Colonic mucosa (tissue), 4 donors: ENCODE measurements around the gene DTX4. TPM values are rescaled to one million over a fixed set of nuclear protein-coding genes. Genes with fewer than 3 reads are reported as not detected.

Experiments
- DNase-seq: peaks from one replicate; pipeline ENCODE4 v3.0.0-alpha.2; 2020
- H3K27ac ChIP-seq: fragments of 200-600 bp; one replicate; pipeline ENCODE4 v1.8.0; 2021
- H3K27me3 ChIP-seq: fragments of 200-600 bp; one replicate; pipeline ENCODE4 v1.8.0; 2021
- H3K36me3 ChIP-seq: fragments of 200-600 bp; one replicate; pipeline ENCODE4 v1.8.0; 2021
- H3K4me1 ChIP-seq: fragments of 200-600 bp; one replicate; pipeline ENCODE4 v1.8.0; 2021; ENCODE audit warnings: mild to moderate bottlenecking
- H3K4me3 ChIP-seq: fragments of 200-600 bp; one replicate; pipeline ENCODE4 v1.8.0; 2021
- H3K9ac ChIP-seq, 2 donors: one replicate each; pipeline ENCODE4 v1.7.0; 2013; ENCODE audit warnings: control low read depth in 2 of 2, low read depth in 2 of 2, low read length in 2 of 2
- H3K9me3 ChIP-seq: fragments of 200-600 bp; one replicate; pipeline ENCODE4 v1.8.0; 2021
- CTCF ChIP-seq: fragments of 200-600 bp; IDR thresholded peaks from one replicate; pipeline ENCODE4 v1.8.0; 2022; ENCODE audit warnings: antibody characterized with exemption, mild to moderate bottlenecking
- intact Hi-C: fragments of 100-400 bp; cut with DNase I; formaldehyde crosslinking; loops from one replicate; pipeline ENCODE4 v1.14.1; 2022
- total RNA-seq, 2 donors: library from RNA; stranded (reverse); fragmentation: NEBNext Ultra II Directional in 1 of 2; extraction: Animal tissue kit (Norgen Biotek cat#: 25700) in 1 of 2; gene quantifications; one replicate each; pipeline ENCODE4 v1.2.1, GENCODE V29; 2021
- donor health status: healthy.
- donor health status: DM: no; HTN: no; CAD: no.
- donor health status: DM: no; HTN: no; CAD: no.

The DTX4 gene
- total RNA-seq, 2 donors from 2014 or later, result 54.7 to 59.7 TPM

- H3K27ac ChIP-seq, result no peak overlapping the region
- no peak for DNase-seq
- no peak for TF ChIP-seq CTCF
- no peaks in the 10 kb centered on the region for H3K4me1 ChIP-seq
- no peak overlapping the region for H3K4me3 ChIP-seq
- H3K36me3 ChIP-seq, result no peaks in the 10 kb centered on the region
- H3K9ac ChIP-seq, result no peak overlapping the region
- H3K9me3 ChIP-seq, result no peaks in the 10 kb centered on the region
- no peaks in the 10 kb centered on the region for H3K27me3 ChIP-seq
- intact Hi-C loops, result no loop called here
These were observed 26.8 kb downstream of the DTX4 start for GRCh38 chr11:59198726-59199125.

GRCh38 chr11:59199546-59200422 lies 27.9 kb downstream of the DTX4 start:
- Histone ChIP-seq H3K9ac (no peak overlapping the region), H3K27me3 (no peaks in the 10 kb centered on the region), H3K9me3 (no peaks in the 10 kb centered on the region), H3K27ac (no peak overlapping the region), H3K36me3 (peaks cover 4% of the 10 kb centered on the region), H3K4me3 (no peak overlapping the region), H3K4me1 (no peaks in the 10 kb centered on the region)
- DNase-seq, result no peak
- no peak for TF ChIP-seq CTCF
- intact Hi-C loops, result loop anchor here (10.0 kb wide), 1 partner anchor 85 kb away; no protein-coding TSS in a partner anchor

- Histone ChIP-seq H3K27me3 (no peaks in the 10 kb centered on the region), H3K36me3 (peaks cover 8% of the 10 kb centered on the region), H3K4me3 (no peak overlapping the region), H3K27ac (no peak overlapping the region), H3K4me1 (no peaks in the 10 kb centered on the region), H3K9ac (no peak overlapping the region), H3K9me3 (no peaks in the 10 kb centered on the region)
- DNase-seq, result no peak
- intact Hi-C loops, result loop anchor here (10.0 kb wide), 1 partner anchor 84 kb away; no protein-coding TSS in a partner anchor
- TF ChIP-seq CTCF, result no peak
These were observed 28.5 kb downstream of the DTX4 start for GRCh38 chr11:59200423-59200746.

GRCh38 chr11:59201353-59201752 lies 29.4 kb downstream of the DTX4 start:
- Histone ChIP-seq H3K4me1 (no peaks in the 10 kb centered on the region), H3K4me3 (no peak overlapping the region), H3K27ac (no peak overlapping the region), H3K9me3 (no peaks in the 10 kb centered on the region), H3K27me3 (no peaks in the 10 kb centered on the region), H3K9ac (no peak overlapping the region), H3K36me3 (peaks cover 8% of the 10 kb centered on the region)
- intact Hi-C loops, result loop anchor here (10.0 kb wide), 1 partner anchor 83 kb away; no protein-coding TSS in a partner anchor
- DNase-seq, result no peak
- no peak for TF ChIP-seq CTCF

GRCh38 chr11:59204746-59205145 lies 32.8 kb downstream of the DTX4 start:
- no peak overlapping the region for H3K9ac ChIP-seq
- no peak overlapping the region for H3K4me3 ChIP-seq
- intact Hi-C loops, result loop anchor here (5.0 to 10.0 kb wide), 2 partner anchors 80 to 228 kb away; no protein-coding TSS in a partner anchor
- H3K9me3 ChIP-seq, result no peaks in the 10 kb centered on the region
- TF ChIP-seq CTCF, result no peak
- no peak overlapping the region for H3K27ac ChIP-seq
- no peaks in the 10 kb centered on the region for H3K27me3 ChIP-seq
- peaks cover 8% of the 10 kb centered on the region for H3K36me3 ChIP-seq
- H3K4me1 ChIP-seq, result no peaks in the 10 kb centered on the region
- no peak for DNase-seq
